HepG2 (cell line): ENCODE data around the gene APEX1. TPM values are rescaled to one million over a fixed set of nuclear protein-coding genes. Genes with fewer than 3 reads are reported as not detected.

Source experiments
- ATAC-seq: fragments of 200-7000 bp; cut with Tn5 transposase; 3 replicates; pipeline ENCODE4 v1.9.1; 2020; ENCODE audit warnings: mild to moderate bottlenecking, moderate library complexity
- BruUV-seq: library from RNA; stranded (reverse); fragments of 400-500 nt; replicated peaks from 2 replicates; lab custom pipeline; 2021; lab: Mats Ljungman, UMichigan
- CTCF ChIA-PET: fragments of 300-600 bp; formaldehyde crosslinking; extraction: SDS; loops from one replicate; lab custom pipeline; 2021; ENCODE audit warnings: low total read pairs, inconsistent platforms, low intra/inter-chr PET ratio; lab: Yijun Ruan, JAX
- POLR2A ChIA-PET: fragments of 350-600 bp; sonication (Branson Sonifier 250); formaldehyde crosslinking; loops from one replicate; lab custom pipeline; 2020; ENCODE audit warnings: antibody characterized with exemption, inconsistent platforms; lab: Yijun Ruan, JAX
- DNase-seq: peaks from one replicate; pipeline ENCODE4 v3.0.0-alpha.2; 2015; ENCODE audit warnings: low spot score
- FAIRE-seq: peaks from 3 replicates; lab custom pipeline; 2011; peaks lifted over from hg19 to GRCh38; lab: Jason Lieb, UNC
- H2AFZ ChIP-seq: one replicate; pipeline ENCODE4 v1.6.1; 2011; ENCODE audit warnings: low read length, inconsistent platforms
- H3K27ac ChIP-seq: fragments of 300-600 bp; 3 replicates; pipeline ENCODE4 v1.8.0; 2011; ENCODE audit warnings: mixed run types, mild to moderate bottlenecking, mixed read lengths, low read length, inconsistent platforms; ENCODE audit not compliant: insufficient read depth; ENCODE audit errors: extremely low read length
- H3K27me3 ChIP-seq, 2 experiments: fragments of 200-600 bp in 1 of 2; 2 replicates in 1 of 2; 3 replicates in 1 of 2; pipeline versions ENCODE4 v1.6.0 to v1.8.0; 2011; ENCODE audit warnings: low read length in 2 of 2, mild to moderate bottlenecking in 2 of 2, moderate library complexity in 2 of 2, inconsistent platforms in 1 of 2; ENCODE audit not compliant: insufficient read depth in 2 of 2, control insufficient read depth in 1 of 2
- H3K36me3 ChIP-seq, 2 experiments: fragments of 200-600 bp in 1 of 2; replicated peaks in 1 of 2; 2 replicates in 1 of 2; 3 replicates in 1 of 2; pipeline versions ENCODE4 v1.5.1 to v1.8.0; 2011; ENCODE audit warnings: low read length in 2 of 2, inconsistent platforms in 1 of 2; ENCODE audit not compliant: insufficient read depth in 2 of 2, control insufficient read depth in 1 of 2
- H3K4me1 ChIP-seq: 2 replicates; pipeline ENCODE4 v1.5.1; 2012; ENCODE audit warnings: low read length, inconsistent platforms; ENCODE audit not compliant: insufficient read depth
- H3K4me2 ChIP-seq: 2 replicates; pipeline ENCODE4 v1.6.0; 2011; ENCODE audit warnings: low read depth, low read length, inconsistent platforms
- H3K4me3 ChIP-seq, 3 experiments: fragments of 200-600 bp in 1 of 3; sonication (generic), shearing (Covaris generic) in 1 of 3; replicated peaks in 1 of 3; 2 replicates each; pipeline ENCODE4 v1.5.1; 2011 to 2016; ENCODE audit warnings: low read length in 3 of 3, inconsistent platforms in 2 of 3, low read depth in 2 of 3, mild to moderate bottlenecking in 2 of 3, control low read depth in 1 of 3, mixed read lengths in 1 of 3; ENCODE audit not compliant: insufficient read depth in 1 of 3
- H3K79me2 ChIP-seq: one replicate; pipeline ENCODE4 v1.6.1; 2011; ENCODE audit warnings: low read length, inconsistent platforms; ENCODE audit not compliant: insufficient read depth
- H3K9ac ChIP-seq: 2 replicates; pipeline ENCODE4 v1.6.0; 2011; ENCODE audit warnings: mild to moderate bottlenecking, low read depth, low read length, inconsistent platforms; ENCODE audit not compliant: insufficient read depth
- H3K9me3 ChIP-seq: 2 replicates; pipeline ENCODE4 v1.5.1; 2012; ENCODE audit warnings: mild to moderate bottlenecking, low read length
- H4K20me1 ChIP-seq: 2 replicates; pipeline ENCODE4 v1.6.0; 2011; ENCODE audit warnings: inconsistent platforms, mild to moderate bottlenecking, low read length, moderate library complexity; ENCODE audit not compliant: insufficient read depth
- ARNT2 ChIP-seq: sonication (generic); formaldehyde crosslinking; IDR thresholded peaks from 2 replicates; pipeline ENCODE4 v1.8.0; 2022; ENCODE audit warnings: mild to moderate bottlenecking, low read depth, missing genetic modification reagents, moderate library complexity
- BHLHE40 ChIP-seq: IDR thresholded peaks from 2 replicates; pipeline ENCODE4 v1.6.1; 2011; ENCODE audit warnings: low read length, improper control_type of control experiment
- IRX3 ChIP-seq: sonication (generic); formaldehyde crosslinking; IDR thresholded peaks from 2 replicates; pipeline ENCODE4 v1.8.1; 2023; ENCODE audit warnings: mild to moderate bottlenecking, low read depth, missing genetic modification reagents, borderline replicate concordance
- PRPF4 ChIP-seq: fragments of 200-400 bp; formaldehyde crosslinking; IDR thresholded peaks from 2 replicates; pipeline ENCODE4 v1.6.1; 2016; ENCODE audit warnings: low read length, low read depth; ENCODE audit not compliant: poor library complexity, severe bottlenecking
- RCOR2 ChIP-seq: IDR thresholded peaks from 2 replicates; pipeline ENCODE4 v1.6.1; 2016; ENCODE audit warnings: missing biosample characterization, missing genetic modification reagents
- SMYD3 ChIP-seq: sonication (generic); formaldehyde crosslinking; IDR thresholded peaks from 2 replicates; pipeline ENCODE4 v1.8.1; 2023; ENCODE audit warnings: mild to moderate bottlenecking, missing genetic modification reagents
- SPEN ChIP-seq: sonication (generic); formaldehyde crosslinking; IDR thresholded peaks from 2 replicates; pipeline ENCODE4 v1.5.1; 2020; ENCODE audit warnings: low read depth, mild to moderate bottlenecking, missing genetic modification reagents
- ZFP1 ChIP-seq: IDR thresholded peaks from 2 replicates; pipeline ENCODE4 v1.6.1; 2016
- ZNF20 ChIP-seq: sonication (generic); formaldehyde crosslinking; IDR thresholded peaks from 2 replicates; pipeline ENCODE4 v1.4.0; 2020; ENCODE audit warnings: mild to moderate bottlenecking, moderate library complexity, missing genetic modification reagents
- ZNF235 ChIP-seq: sonication (generic); formaldehyde crosslinking; IDR thresholded peaks from 2 replicates; pipeline ENCODE4 v1.8.1; 2023; ENCODE audit warnings: mild to moderate bottlenecking, missing genetic modification reagents, borderline replicate concordance
- ZNF326 ChIP-seq: sonication (generic); formaldehyde crosslinking; IDR thresholded peaks from 2 replicates; pipeline ENCODE4 v1.4.0; 2020; ENCODE audit warnings: missing genetic modification reagents, borderline replicate concordance
- ZNF543 ChIP-seq: sonication (generic); formaldehyde crosslinking; IDR thresholded peaks from 2 replicates; pipeline ENCODE4 v1.4.0; 2020; ENCODE audit warnings: mild to moderate bottlenecking, missing genetic modification reagents
- ZNF768 ChIP-seq: sonication (generic); formaldehyde crosslinking; IDR thresholded peaks from 2 replicates; pipeline ENCODE4 v1.4.0; 2020; ENCODE audit warnings: missing genetic modification reagents
- WGBS: methylation state at CpG from one replicate; pipeline ENCODE4 v1.1.6; 2017; ENCODE audit warnings: low lambda C conversion rate; 5-methylcytosine and 5-hydroxymethylcytosine counted together
- in situ Hi-C: cut with HindIII; loops from 2 replicates; pipeline ENCODE4 v1.10.0; 2017; ENCODE audit warnings: low pct_unique_long_range_greater_than_20kb; ENCODE audit not compliant: extremely low pct_ligation_motif_present
- intact Hi-C: fragments of 100-400 bp; cut with micrococcal nuclease; formaldehyde crosslinking; loops from one replicate; pipeline ENCODE4 v1.10.0; 2022; ENCODE audit not compliant: unreplicated experiment
- polyA plus RNA-seq, 8 experiments: library from polyadenylated mRNA; depleted of rRNA in 3 of 8; stranded (reverse) in 7 of 8; unstranded in 1 of 8; fragments of >200 nt; fragmentation: Illumina TruSeq in 4 of 8; extraction: Trizol in 4 of 8; gene quantifications; 2 replicates each; pipeline versions ENCODE4 v1.2.1 to v1.2.3, GENCODE V29; 2011 to 2016; ENCODE audit warnings: low read depth in 4 of 8, missing spikeins in 1 of 8, mixed read lengths in 1 of 8; ENCODE audit not compliant: insufficient read depth in 1 of 8
- total RNA-seq, 5 experiments: library from RNA; depleted of rRNA; stranded (reverse); fragments of >200 nt; fragmentation: Illumina TruSeq; extraction: Trizol; gene quantifications; 2 replicates each; pipeline ENCODE4 v1.2.3, GENCODE V29; 2016; ENCODE audit warnings: low read depth in 1 of 5
- TF ChIP-seq, protein P1 (sequence below): sonication (generic); formaldehyde crosslinking; IDR thresholded peaks from 2 replicates; pipeline ENCODE4 v1.4.0; 2020; ENCODE audit warnings: missing genetic modification reagents
- TF ChIP-seq, protein P2 (sequence below): sonication (generic); formaldehyde crosslinking; IDR thresholded peaks from 2 replicates; pipeline ENCODE4 v1.9.0; 2022; ENCODE audit warnings: low read depth, missing genetic modification reagents
- TF ChIP-seq, protein P3 (sequence below): IDR thresholded peaks from 2 replicates; pipeline ENCODE4 v1.6.1; 2016

The APEX1 gene
- total and polyA plus RNA-seq, 2 of the 13 experiments (the other 11 are each of a cell fraction or from before 2014, with no cell fraction given) = 171 to 405 TPM

DNA sequence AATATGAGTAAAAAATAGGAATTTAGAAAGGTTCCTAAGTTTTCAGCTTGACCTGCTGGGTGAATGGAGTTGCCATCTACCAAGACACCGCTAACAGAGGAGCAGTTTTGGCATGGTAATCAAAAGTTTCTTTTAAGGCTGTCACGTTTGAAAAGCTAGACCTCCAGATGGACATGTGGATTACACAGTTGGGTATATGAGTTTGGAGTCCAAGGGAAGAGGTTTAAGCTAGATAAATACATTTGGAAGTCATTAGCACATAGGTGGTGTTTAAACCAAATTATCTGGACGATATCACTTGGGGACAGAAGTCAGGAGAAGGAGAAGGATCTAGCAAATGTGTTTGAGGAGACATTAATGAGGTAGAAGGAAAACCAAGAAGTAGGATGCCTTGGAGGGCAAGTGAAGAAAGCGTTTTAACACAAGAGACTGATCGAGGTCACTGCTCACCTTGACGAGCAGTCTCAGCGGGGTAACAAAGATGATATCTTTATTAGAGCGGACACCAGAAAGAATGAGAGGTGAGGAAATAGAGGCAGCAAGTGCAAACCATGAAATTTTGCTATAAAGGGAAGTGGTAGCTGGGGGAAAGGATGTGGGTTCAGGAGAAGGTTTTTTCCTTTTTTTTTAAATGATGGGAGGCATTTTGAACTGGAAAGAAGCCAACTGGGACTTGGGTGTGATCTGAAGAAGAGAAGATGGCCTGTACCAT is 31.8 kb downstream of the APEX1 start:
- no peak for DNase-seq
- in situ Hi-C loops (no loop called here), intact Hi-C loops (no loop called here)
- no peak for ATAC-seq
- no peaks in the 10 kb centered on the region for H4K20me1 ChIP-seq
- peaks cover 33% of the 10 kb centered on the region for H3K4me1 ChIP-seq
- no peak for TF ChIP-seq ZNF326 (CRISPR knock-in tag)
- TF ChIP-seq, protein P1, sequence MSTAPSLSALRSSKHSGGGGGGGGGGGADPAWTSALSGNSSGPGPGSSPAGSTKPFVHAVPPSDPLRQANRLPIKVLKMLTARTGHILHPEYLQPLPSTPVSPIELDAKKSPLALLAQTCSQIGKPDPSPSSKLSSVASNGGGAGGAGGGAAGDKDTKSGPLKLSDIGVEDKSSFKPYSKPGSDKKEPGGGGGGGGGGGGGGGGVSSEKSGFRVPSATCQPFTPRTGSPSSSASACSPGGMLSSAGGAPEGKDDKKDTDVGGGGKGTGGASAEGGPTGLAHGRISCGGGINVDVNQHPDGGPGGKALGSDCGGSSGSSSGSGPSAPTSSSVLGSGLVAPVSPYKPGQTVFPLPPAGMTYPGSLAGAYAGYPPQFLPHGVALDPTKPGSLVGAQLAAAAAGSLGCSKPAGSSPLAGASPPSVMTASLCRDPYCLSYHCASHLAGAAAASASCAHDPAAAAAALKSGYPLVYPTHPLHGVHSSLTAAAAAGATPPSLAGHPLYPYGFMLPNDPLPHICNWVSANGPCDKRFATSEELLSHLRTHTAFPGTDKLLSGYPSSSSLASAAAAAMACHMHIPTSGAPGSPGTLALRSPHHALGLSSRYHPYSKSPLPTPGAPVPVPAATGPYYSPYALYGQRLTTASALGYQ (CRISPR knock-in tag) = no peak
- no peak for TF ChIP-seq ZNF543
- no peak for TF ChIP-seq PRPF4
- no peak for TF ChIP-seq IRX3 (CRISPR knock-in tag)
- no peak for TF ChIP-seq ZNF20 (CRISPR knock-in tag)
- TF ChIP-seq, protein P2, sequence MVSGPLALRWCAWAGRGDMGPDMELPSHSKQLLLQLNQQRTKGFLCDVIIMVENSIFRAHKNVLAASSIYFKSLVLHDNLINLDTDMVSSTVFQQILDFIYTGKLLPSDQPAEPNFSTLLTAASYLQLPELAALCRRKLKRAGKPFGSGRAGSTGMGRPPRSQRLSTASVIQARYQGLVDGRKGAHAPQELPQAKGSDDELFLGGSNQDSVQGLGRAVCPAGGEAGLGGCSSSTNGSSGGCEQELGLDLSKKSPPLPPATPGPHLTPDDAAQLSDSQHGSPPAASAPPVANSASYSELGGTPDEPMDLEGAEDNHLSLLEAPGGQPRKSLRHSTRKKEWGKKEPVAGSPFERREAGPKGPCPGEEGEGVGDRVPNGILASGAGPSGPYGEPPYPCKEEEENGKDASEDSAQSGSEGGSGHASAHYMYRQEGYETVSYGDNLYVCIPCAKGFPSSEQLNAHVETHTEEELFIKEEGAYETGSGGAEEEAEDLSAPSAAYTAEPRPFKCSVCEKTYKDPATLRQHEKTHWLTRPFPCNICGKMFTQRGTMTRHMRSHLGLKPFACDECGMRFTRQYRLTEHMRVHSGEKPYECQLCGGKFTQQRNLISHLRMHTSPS (CRISPR knock-in tag) = no peak
- TF ChIP-seq ZFP1 (CRISPR knock-in tag) = no peak
- no peak for TF ChIP-seq ZNF768 (CRISPR knock-in tag)
- TF ChIP-seq SMYD3 (CRISPR knock-in tag) = no peak
- TF ChIP-seq, protein P3, sequence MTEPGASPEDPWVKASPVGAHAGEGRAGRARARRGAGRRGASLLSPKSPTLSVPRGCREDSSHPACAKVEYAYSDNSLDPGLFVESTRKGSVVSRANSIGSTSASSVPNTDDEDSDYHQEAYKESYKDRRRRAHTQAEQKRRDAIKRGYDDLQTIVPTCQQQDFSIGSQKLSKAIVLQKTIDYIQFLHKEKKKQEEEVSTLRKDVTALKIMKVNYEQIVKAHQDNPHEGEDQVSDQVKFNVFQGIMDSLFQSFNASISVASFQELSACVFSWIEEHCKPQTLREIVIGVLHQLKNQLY (CRISPR knock-in tag) = no peak
- TF ChIP-seq SPEN (CRISPR knock-in tag) = no peak
- TF ChIP-seq ZNF235 (CRISPR knock-in tag) = no peak
- TF ChIP-seq ARNT2 = no peak
- no peak for TF ChIP-seq BHLHE40
- no peak for TF ChIP-seq RCOR2 (CRISPR knock-in tag)
- H3K4me2 ChIP-seq = no peak overlapping the region
- no peak overlapping the region for H3K27ac ChIP-seq
- 0 out of 5 replicates have a peak, but pooled peaks cover 0 to 6% of the 10 kb centered on the region in 2 experiments for H3K27me3 ChIP-seq
- no peak overlapping the region for H3K9ac ChIP-seq
- 56% methylated on average over 8 of the region's 8 CpGs for WGBS
- H2AFZ ChIP-seq = no peak overlapping the region
- BruUV-seq = no TSS peak
- CTCF ChIA-PET = no interaction called here
- POLR2A ChIA-PET = no interaction called here
- H3K36me3 ChIP-seq = no peaks in the 10 kb centered on the region
- no peaks in the 10 kb centered on the region for H3K9me3 ChIP-seq
- FAIRE-seq = no peak
- H3K79me2 ChIP-seq = no peaks in the 10 kb centered on the region
- H3K4me3 ChIP-seq = no peak overlapping the region
